Effector memory CD8-positive, alpha-beta T cell (primary cell): Measurements from ENCODE around the gene TMEM229B.

Experiments used
- ATAC-seq: fragments of 150-1000 bp; cut with Tn5 transposase; replicated peaks from 2 replicates; pipeline ENCODE4 v1.10.0; 2021; ENCODE audit warnings: mild to moderate bottlenecking, moderate library complexity
- DNase-seq, 3 experiments: peaks; one replicate each; pipeline ENCODE4 v3.0.0; 2021
- H3K27ac Mint-ChIP-seq, 2 donors: one replicate each; pipeline ENCODE4 v1.8.0; 2022; ENCODE audit warnings: mild to moderate bottlenecking in 2 of 2, mixed read lengths in 2 of 2, moderate library complexity in 2 of 2
- H3K27me3 Mint-ChIP-seq, 2 donors: one replicate each; pipeline ENCODE4 v1.8.0; 2022; ENCODE audit warnings: mixed read lengths in 2 of 2
- H3K36me3 Mint-ChIP-seq: one replicate; pipeline ENCODE4 v1.8.0; 2022; ENCODE audit warnings: mild to moderate bottlenecking, moderate library complexity, mixed read lengths; ENCODE audit not compliant: insufficient read depth
- H3K4me1 Mint-ChIP-seq, 2 donors: one replicate each; pipeline ENCODE4 v1.8.0; 2022; ENCODE audit warnings: low read depth in 2 of 2, mixed read lengths in 2 of 2
- H3K4me3 Mint-ChIP-seq, 2 donors: one replicate each; pipeline ENCODE4 v1.8.0; 2022; ENCODE audit warnings: mild to moderate bottlenecking in 2 of 2, mixed read lengths in 2 of 2, moderate library complexity in 2 of 2
- H3K9me3 Mint-ChIP-seq, 2 donors: one replicate each; pipeline ENCODE4 v1.8.0; 2022; ENCODE audit warnings: mixed read lengths in 2 of 2
- total RNA-seq, 9 experiments: gene quantifications; one replicate each; lab custom pipeline; 2026; lab: John Stamatoyannopoulos, UW

Gene TMEM229B
- total RNA-seq = 1.6 to 37.1 (median 14.1) reads per million in 9 experiments

GRCh38 chr14:67487937-67488893 lies at the start of gene TMEM229B:
TSS of gene TMEM229B (minus strand) at chr14:67488721. CDS start at chr14:67473923, 14,798 bp downstream.
- Mint-ChIP-seq H3K36me3 (peaks cover 38% of the 10 kb centered on the region), H3K27ac (peak within 1 kb of the TSS; percentile 98 to 99), H3K4me1 (peaks cover 55 to 58% of the 10 kb centered on the region in 2 donors), H3K27me3 (no peaks in the 10 kb centered on the region), H3K9me3 (no peaks in the 10 kb centered on the region), H3K4me3 (peak within 1 kb of the TSS; percentile 92 to 96)
- peak; percentile 99 for ATAC-seq
- DNase-seq = peak; percentile 65 to 73 (median 65)

- Mint-ChIP-seq H3K27me3 (peaks cover 41 to 65% of the 10 kb centered on the region in 2 donors), H3K9me3 (no peaks in the 10 kb centered on the region), H3K36me3 (no peaks in the 10 kb centered on the region), H3K4me3 (no peak overlapping the region), H3K4me1 (peaks cover 4 to 7% of the 10 kb centered on the region in 2 donors), H3K27ac (no peak overlapping the region)
- DNase-seq (no peak), ATAC-seq (no peak)
These were observed 49.2 kb upstream of the TMEM229B start for GRCh38 chr14:67537736-67538135.

- no peaks in the 10 kb centered on the region for H3K36me3 Mint-ChIP-seq
- no peaks in the 10 kb centered on the region for H3K9me3 Mint-ChIP-seq
- DNase-seq (no peak), ATAC-seq (no peak)
- peaks cover 0 to 3% of the 10 kb centered on the region in 2 donors for H3K4me1 Mint-ChIP-seq
- H3K27ac Mint-ChIP-seq = no peak overlapping the region
- H3K27me3 Mint-ChIP-seq = peaks cover 26 to 60% of the 10 kb centered on the region in 2 donors
- no peak overlapping the region for H3K4me3 Mint-ChIP-seq
These were observed 47.6 kb upstream of the TMEM229B start for GRCh38 chr14:67536087-67536486.

- Mint-ChIP-seq H3K27ac (no peak overlapping the region), H3K4me3 (peak overlapping the region; percentile 68 to 71), H3K4me1 (peaks cover 0 to 3% of the 10 kb centered on the region in 2 donors), H3K27me3 (peaks cover 21 to 66% of the 10 kb centered on the region in 2 donors), H3K9me3 (no peaks in the 10 kb centered on the region), H3K36me3 (no peaks in the 10 kb centered on the region)
- ATAC-seq (no peak), DNase-seq (no peak)
These were observed 45.2 kb upstream of the TMEM229B start for GRCh38 chr14:67533754-67534085.

GRCh38 chr14:67532998-67533753 lies 44.7 kb upstream of the TMEM229B start, which contains the start of gene PLEKHH1:
TSS of gene PLEKHH1 (plus strand) at chr14:67533290. CDS start at chr14:67541868, 8,578 bp downstream.
- ATAC-seq (peak; percentile 88), DNase-seq (peak in 2 of 3 experiments; percentile 19 to 24)
- Mint-ChIP-seq H3K36me3 (no peaks in the 10 kb centered on the region), H3K27ac (no peak within 1 kb of the TSS), H3K27me3 (peaks cover 26 to 72% of the 10 kb centered on the region in 2 donors), H3K9me3 (no peaks in the 10 kb centered on the region), H3K4me3 (peak within 1 kb of the TSS; percentile 71 to 74), H3K4me1 (peaks cover 0 to 3% of the 10 kb centered on the region in 2 donors)

GRCh38 chr14:67532606-67532997 lies 44.1 kb upstream of the TMEM229B start:
- DNase-seq = no peak
- Mint-ChIP-seq H3K27ac (no peak overlapping the region), H3K36me3 (no peaks in the 10 kb centered on the region), H3K4me3 (peak overlapping the region; percentile 54 to 74), H3K9me3 (no peaks in the 10 kb centered on the region), H3K4me1 (peaks cover 0 to 3% of the 10 kb centered on the region in 2 donors), H3K27me3 (peaks cover 26 to 72% of the 10 kb centered on the region in 2 donors)
- ATAC-seq = no peak

- H3K9me3 Mint-ChIP-seq = no peaks in the 10 kb centered on the region
- peaks cover 0 to 8% of the 10 kb centered on the region in 2 donors for H3K4me1 Mint-ChIP-seq
- peaks cover 44 to 79% of the 10 kb centered on the region in 2 donors for H3K27me3 Mint-ChIP-seq
- no peaks in the 10 kb centered on the region for H3K36me3 Mint-ChIP-seq
- DNase-seq (no peak), ATAC-seq (no peak)
- no peak overlapping the region for H3K4me3 Mint-ChIP-seq
- H3K27ac Mint-ChIP-seq = no peak overlapping the region
These were observed 41.7 kb upstream of the TMEM229B start for GRCh38 chr14:67529947-67530935.

GRCh38 chr14:67528276-67528675 lies 39.8 kb upstream of the TMEM229B start:
- H3K9me3 Mint-ChIP-seq = no peaks in the 10 kb centered on the region
- peaks cover 44 to 80% of the 10 kb centered on the region in 2 donors for H3K27me3 Mint-ChIP-seq
- no peak overlapping the region for H3K27ac Mint-ChIP-seq
- peaks cover 0 to 8% of the 10 kb centered on the region in 2 donors for H3K4me1 Mint-ChIP-seq
- no peaks in the 10 kb centered on the region for H3K36me3 Mint-ChIP-seq
- DNase-seq (no peak), ATAC-seq (no peak)
- no peak overlapping the region for H3K4me3 Mint-ChIP-seq

GRCh38 chr14:67527756-67528155 lies 39.2 kb upstream of the TMEM229B start:
- no peak overlapping the region for H3K27ac Mint-ChIP-seq
- no peak overlapping the region for H3K4me3 Mint-ChIP-seq
- H3K4me1 Mint-ChIP-seq = peaks cover 0 to 8% of the 10 kb centered on the region in 2 donors
- H3K27me3 Mint-ChIP-seq = peaks cover 44 to 85% of the 10 kb centered on the region in 2 donors
- no peaks in the 10 kb centered on the region for H3K36me3 Mint-ChIP-seq
- H3K9me3 Mint-ChIP-seq = no peaks in the 10 kb centered on the region
- ATAC-seq (no peak), DNase-seq (no peak)

- Mint-ChIP-seq H3K36me3 (no peaks in the 10 kb centered on the region), H3K9me3 (no peaks in the 10 kb centered on the region), H3K27me3 (peaks cover 44 to 85% of the 10 kb centered on the region in 2 donors), H3K27ac (no peak overlapping the region), H3K4me1 (peaks cover 0 to 5% of the 10 kb centered on the region in 2 donors), H3K4me3 (no peak overlapping the region)
- ATAC-seq (peak; percentile 70), DNase-seq (peak in 2 of 3 experiments; percentile 14 to 27)
These were observed 38.3 kb upstream of the TMEM229B start for GRCh38 chr14:67526676-67527459.

GRCh38 chr14:67526181-67526580 lies 37.7 kb upstream of the TMEM229B start:
- H3K36me3 Mint-ChIP-seq = no peaks in the 10 kb centered on the region
- no peak overlapping the region for H3K27ac Mint-ChIP-seq
- H3K27me3 Mint-ChIP-seq = peaks cover 50 to 90% of the 10 kb centered on the region in 2 donors
- DNase-seq (no peak), ATAC-seq (no peak)
- no peaks in the 10 kb centered on the region for H3K9me3 Mint-ChIP-seq
- H3K4me1 Mint-ChIP-seq = peaks cover 0 to 5% of the 10 kb centered on the region in 2 donors
- no peak overlapping the region for H3K4me3 Mint-ChIP-seq

GRCh38 chr14:67525389-67525788 lies 36.9 kb upstream of the TMEM229B start:
- Mint-ChIP-seq H3K27me3 (peaks cover 54 to 87% of the 10 kb centered on the region in 2 donors), H3K4me1 (peaks cover 0 to 5% of the 10 kb centered on the region in 2 donors), H3K9me3 (no peaks in the 10 kb centered on the region), H3K4me3 (no peak overlapping the region), H3K36me3 (no peaks in the 10 kb centered on the region), H3K27ac (no peak overlapping the region)
- DNase-seq (no peak), ATAC-seq (no peak)
